OCI-LY3 (cell line): Measurements from ENCODE around the gene HOXA7.

Source experiments
- CTCF ChIP-seq: fragments of 200-600, 300-600 bp; sonication (generic); IDR thresholded peaks from 2 replicates; pipeline ENCODE4 v1.5.1; 2014; ENCODE audit warnings: antibody characterized with exemption, low read length, low read depth
- EZH2phosphoT487 ChIP-seq: fragments of 200-600 bp; shearing (Covaris generic); IDR thresholded peaks from 2 replicates; pipeline ENCODE4 v1.6.1; 2018; ENCODE audit warnings: antibody characterized with exemption, mixed run types, low read depth

GRCh38 chr7:27167916-27168264 is 11.4 kb upstream of the HOXA7 start:
- TF ChIP-seq CTCF (no peak), EZH2phosphoT487 (no peak)
